Activated CD8-positive, alpha-beta memory T cell treated with anti-CD3 and anti-CD28 coated beads, Interleukin-2, amount 50 U/mL, for 4 hours (primary cell): ENCODE data around the gene UBE2D3.
"Not testable (repeated sequence)": the region's sequence is repeated elsewhere in the genome, so short reads cannot be mapped to it uniquely, and the experiment has no call there.

Experiments
- DNase-seq: peaks from one replicate; pipeline ENCODE4 v3.0.0-alpha.2; 2020

UBE2D3 gene

GRCh38 chr4:102826890-102827673 is at the start of gene UBE2D3:
Gene UBE2D3 (minus strand): TSS chr4:102827551. CDS start chr4:102826508, 1,043 bp downstream.
- DNase-seq = peak; percentile 93

DNA sequence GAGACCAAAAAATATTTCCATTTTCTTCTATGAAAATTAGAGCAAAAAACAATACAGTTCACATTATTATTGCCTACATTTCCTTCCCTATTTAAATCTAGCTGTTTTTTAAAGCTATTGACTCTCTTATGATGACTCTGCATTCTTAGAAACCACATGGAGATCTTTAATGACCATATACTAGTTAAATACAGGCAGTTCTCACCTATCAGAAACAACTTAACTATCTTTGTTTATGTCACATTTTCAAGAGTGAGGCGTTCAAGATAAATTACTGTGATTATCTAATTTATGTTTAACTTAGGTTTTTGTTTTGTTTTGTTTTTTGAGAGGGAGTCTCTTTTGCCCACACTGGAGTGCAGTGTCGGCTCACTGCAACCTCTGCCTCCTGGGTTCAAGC is 44.4 kb upstream of the UBE2D3 start:
- no peak for DNase-seq

DNA sequence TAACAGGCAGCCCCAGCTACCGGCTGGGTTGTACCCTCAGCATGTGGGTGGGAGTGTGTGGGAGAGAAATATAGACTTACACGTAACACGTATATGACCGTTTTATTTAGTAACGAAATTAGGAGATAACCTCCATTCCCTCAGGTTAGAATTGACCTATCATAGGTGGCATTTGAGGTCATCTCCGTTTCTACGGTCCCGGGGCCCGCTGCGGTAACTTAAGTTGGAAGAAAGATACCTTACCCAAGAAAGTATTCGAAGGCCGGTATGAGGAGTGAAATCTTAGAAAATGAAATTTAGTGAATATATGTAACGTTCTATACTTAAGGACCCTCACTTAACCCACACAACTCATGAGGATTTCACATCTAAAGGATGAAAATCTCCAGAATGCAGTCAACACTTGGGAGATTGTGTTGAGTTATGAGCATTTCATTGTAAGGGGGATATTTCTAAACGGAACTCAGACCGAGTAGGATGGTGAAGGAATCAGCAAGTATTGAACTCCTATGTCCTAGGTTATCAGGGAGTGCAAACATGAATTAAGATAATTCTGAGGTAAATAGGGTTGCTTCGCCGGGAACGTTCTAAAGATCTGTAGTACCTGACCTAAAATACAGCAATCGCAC is 42.3 kb upstream of the UBE2D3 start:
- peak; percentile 66 for DNase-seq

DNA sequence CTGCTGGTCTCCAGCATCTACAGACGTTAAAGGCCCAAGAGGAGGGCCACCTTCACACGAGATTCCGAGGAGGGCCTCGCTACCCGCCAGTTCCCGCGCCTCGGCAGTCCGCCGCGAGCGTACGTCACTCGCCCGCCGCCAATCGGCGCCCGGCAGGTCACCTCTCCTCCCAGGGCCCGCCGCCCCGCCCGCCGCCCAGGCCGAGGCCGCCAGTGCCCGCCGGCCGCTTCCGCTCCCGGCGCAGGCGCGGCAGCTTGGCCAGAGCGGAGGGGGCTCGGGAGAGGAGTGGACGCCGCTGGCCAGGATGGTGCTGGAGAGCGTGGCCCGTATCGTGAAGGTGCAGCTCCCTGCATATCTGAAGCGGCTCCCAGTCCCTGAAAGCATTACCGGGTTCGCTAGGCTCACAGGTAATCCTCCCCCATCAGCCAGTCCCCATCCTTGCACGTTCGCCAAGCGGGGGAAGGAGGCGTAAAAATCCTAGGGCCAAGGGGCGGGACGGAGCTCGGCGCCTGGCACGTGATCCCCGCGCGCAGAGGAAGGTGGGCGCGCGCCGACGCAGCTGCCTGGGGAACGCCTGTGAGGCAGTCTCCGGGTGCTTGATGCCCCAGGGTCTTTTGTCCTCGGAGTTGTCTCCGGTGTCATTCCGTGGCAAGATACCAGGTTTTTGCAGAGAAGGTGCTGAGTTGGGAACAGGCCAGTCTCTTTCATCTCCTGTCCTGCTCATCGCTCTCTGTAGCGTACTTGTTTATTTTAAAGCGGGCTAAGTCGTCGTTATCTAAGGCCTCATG is 41.6 kb upstream of the UBE2D3 start, which contains the start of gene CISD2:
Gene CISD2 (plus strand): TSS at position 212 of the 788 bp plus-strand sequence. CDS start 93 bp downstream, at position 305.
- peak; percentile 90 for DNase-seq

- no peak for DNase-seq
These were observed 40.9 kb upstream of the UBE2D3 start for GRCh38 chr4:102868153-102868780.

GRCh38 chr4:102867278-102868152 is 40.2 kb upstream of the UBE2D3 start:
- no peak for DNase-seq

GRCh38 chr4:102865327-102865726 is 38.0 kb upstream of the UBE2D3 start:
- DNase-seq = not testable (repeated sequence)

- no peak for DNase-seq
These were observed 35.4 kb upstream of the UBE2D3 start for GRCh38 chr4:102862747-102863146.

- no peak for DNase-seq
These were observed 34.7 kb upstream of the UBE2D3 start for GRCh38 chr4:102862016-102862415.

GRCh38 chr4:102860611-102861324 is 33.4 kb upstream of the UBE2D3 start:
- DNase-seq = no peak

DNA sequence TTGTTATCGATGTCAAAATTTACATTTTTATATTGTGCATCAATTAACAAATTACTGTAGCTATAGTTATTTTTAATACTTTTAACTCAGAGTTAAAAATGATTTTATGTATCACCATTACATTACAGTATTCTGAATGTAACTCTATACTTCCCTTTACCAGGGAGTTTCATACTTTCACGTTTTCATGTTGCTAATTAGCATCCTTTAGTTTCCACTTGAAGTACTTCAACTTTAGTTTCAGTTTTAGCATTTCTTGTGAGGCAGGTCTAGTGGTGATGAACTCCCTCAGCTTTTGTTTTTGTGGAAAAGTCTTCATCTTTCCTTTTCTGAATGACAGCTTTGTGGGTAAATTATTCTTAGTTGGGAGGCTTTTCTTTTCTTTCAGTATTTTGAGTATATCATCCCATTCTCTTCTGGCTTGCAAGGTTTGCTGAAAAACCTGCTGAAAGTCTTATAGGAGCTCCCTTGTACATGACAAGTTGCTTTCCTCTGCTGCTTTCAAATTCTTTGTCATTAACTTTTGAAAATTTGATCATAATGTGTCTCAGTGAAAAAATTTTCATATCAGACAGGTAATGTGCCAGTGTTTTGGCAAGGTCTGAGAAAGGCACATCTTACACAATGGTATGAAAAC is 31.6 kb upstream of the UBE2D3 start:
- DNase-seq = no peak

DNA sequence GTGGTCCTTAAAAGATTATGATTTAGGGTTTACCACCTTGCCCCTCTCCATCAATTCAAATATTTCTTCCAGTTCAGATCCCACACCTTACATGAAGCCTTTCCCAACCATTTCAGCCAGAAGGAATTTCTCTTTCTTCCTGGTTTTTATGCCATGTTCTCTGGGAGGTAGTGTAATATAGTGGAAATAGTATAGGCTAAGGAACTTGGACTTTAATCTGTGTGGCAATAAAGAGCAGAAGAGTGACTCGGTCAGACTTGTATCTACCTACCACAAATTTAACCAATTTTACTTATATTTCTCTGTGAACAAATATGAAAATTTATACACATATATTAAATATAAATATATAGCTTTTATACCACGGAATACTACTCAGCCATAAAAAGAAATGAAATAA is 23.0 kb upstream of the UBE2D3 start:
- no peak for DNase-seq

DNA sequence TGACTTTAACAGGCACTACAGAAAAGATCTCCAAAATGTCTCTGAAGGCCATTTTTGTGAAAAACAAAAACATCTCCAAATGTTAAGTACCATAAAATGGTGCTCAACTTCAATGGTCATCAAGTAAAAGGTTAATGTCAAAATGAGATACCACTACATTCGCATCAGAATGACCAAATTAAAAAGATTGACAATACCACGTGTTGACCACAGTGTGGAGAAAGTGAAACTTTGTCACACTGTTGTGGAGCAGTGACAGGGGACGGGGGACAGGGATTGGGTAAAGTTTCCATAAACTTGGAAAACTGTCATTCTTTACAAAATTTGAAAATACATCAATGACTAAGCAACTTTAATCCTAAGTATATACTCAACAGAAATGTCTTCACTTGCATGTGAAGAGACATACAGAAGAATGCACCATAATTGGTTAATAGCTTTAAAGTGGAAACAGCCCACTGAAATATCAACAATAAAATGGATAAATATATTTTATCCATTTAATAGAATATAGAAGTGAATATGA is 22.3 kb upstream of the UBE2D3 start:
- no peak for DNase-seq

- no peak for DNase-seq
These were observed 20.3 kb upstream of the UBE2D3 start for GRCh38 chr4:102847687-102848086.

- DNase-seq = no peak
These were observed 16.6 kb upstream of the UBE2D3 start for GRCh38 chr4:102843938-102844337.

GRCh38 chr4:102843273-102843672 is 15.9 kb upstream of the UBE2D3 start:
- no peak for DNase-seq

DNA sequence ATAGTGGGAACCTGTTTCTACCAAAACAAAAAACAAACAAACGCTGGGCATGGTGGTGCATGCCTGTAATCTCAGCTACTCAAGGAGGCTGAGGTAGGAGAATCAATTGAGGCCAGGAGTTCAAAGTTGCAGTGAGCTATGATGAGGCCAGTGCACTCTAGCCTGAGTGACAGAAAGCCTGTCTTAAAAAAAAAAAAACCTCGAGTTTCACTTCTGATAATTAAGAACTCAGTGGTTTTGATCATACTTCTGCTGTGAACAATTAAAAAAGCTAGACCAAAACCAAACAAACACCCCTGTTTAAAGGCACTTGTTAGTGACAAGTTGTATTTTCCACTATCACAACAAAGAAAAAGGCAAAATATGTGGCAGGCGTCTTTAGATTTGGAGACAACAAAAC is 15.0 kb upstream of the UBE2D3 start:
- no peak for DNase-seq

GRCh38 chr4:102836596-102836995 is 9.2 kb upstream of the UBE2D3 start:
- no peak for DNase-seq

DNA sequence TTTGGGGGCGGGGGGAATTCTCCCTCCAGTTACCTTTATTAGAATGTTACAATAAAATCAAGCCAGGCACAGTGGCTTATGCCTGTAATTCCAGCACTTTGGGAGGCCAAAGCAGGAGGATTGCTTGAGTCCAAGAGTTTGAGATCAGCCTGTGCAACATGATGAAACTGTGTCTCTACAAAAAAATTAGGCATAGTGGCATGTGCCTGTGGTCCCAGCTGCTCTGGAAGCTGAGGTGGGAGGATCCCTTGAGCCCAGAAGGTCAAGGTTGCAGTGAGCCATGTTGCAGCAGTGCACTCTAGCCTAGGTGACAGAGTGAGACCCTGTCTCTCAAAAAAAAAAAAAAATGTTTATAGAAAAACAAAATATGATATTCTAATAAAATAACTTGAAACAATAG is 5.3 kb upstream of the UBE2D3 start:
- DNase-seq = no peak

DNA sequence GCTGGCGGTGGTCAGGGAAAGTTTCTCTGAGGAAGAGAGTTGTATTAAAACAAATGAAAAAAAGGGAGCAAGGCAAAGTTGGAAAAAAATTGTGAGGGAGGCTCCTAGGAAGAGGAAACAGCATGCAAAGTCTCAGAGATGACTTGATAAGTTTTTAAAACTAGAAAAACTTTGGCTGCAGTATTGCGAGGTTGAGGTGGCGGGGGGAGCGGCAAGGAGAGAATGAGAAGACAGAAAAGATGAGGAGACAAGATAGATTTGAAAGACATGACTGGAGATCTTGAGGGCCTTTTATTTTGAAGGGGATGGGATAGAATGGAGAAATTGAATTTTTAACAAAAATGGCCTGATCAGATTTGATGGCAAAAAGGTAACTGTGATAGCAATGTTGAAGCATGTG is 4.8 kb upstream of the UBE2D3 start:
- no peak for DNase-seq

DNA sequence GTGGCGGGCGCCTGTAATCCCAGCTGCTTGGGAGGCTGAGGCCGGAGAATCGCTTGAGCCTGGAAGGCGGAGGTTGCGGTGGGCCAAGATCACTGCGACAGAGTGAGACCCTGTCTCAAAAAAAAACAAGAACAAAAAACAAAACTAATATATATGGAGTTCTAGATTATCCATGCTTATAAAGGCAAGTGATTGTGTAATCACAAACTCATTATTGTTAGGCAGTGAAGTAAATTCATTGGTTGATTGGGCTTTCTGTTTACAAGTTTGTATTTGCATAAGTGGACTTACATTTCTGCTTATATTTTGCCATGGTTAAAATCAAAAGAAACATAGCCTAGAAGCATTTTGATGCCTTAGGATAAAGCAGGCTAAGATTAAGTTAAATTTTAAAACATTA is 2.5 kb upstream of the UBE2D3 start:
- DNase-seq = no peak
